Glomerular visceral epithelial cell (primary cell): ENCODE measurements around the gene CCNE1.
"Not testable (repeated sequence)": the region's sequence is repeated elsewhere in the genome, so short reads cannot be mapped to it uniquely, and the experiment has no call there.

Experiments used
- DNase-seq: peaks from one replicate; pipeline ENCODE4 v3.0.0-alpha.2; 2016; ENCODE audit errors: extremely low spot score

CCNE1 gene

GRCh38 chr19:29787281-29787680 is 24.5 kb upstream of the CCNE1 start:
- no peak for DNase-seq

GRCh38 chr19:29789007-29789406 is 22.8 kb upstream of the CCNE1 start:
- DNase-seq: no peak

GRCh38 chr19:29793116-29793727 is 18.6 kb upstream of the CCNE1 start:
- DNase-seq: no peak

- not testable (repeated sequence) for DNase-seq
Measured at GRCh38 chr19:29794490-29794889, 17.3 kb upstream of the CCNE1 start.

- no peak for DNase-seq
Measured at GRCh38 chr19:29795461-29796172, 16.2 kb upstream of the CCNE1 start.

GRCh38 chr19:29796173-29796573 is 15.6 kb upstream of the CCNE1 start:
- no peak for DNase-seq

- DNase-seq: peak; percentile 27
Measured at GRCh38 chr19:29798774-29799497, 12.9 kb upstream of the CCNE1 start.

- DNase-seq: no peak
Measured at GRCh38 chr19:29800100-29800825, 11.5 kb upstream of the CCNE1 start.

- DNase-seq: not testable (repeated sequence)
Measured at GRCh38 chr19:29803951-29804350, 7.8 kb upstream of the CCNE1 start.

- no peak for DNase-seq
Measured at GRCh38 chr19:29804493-29804892, 7.3 kb upstream of the CCNE1 start.

- DNase-seq: peak; percentile 65
Measured at GRCh38 chr19:29805031-29805965, 6.5 kb upstream of the CCNE1 start.

GRCh38 chr19:29806098-29806866 is 5.5 kb upstream of the CCNE1 start:
- DNase-seq: no peak

GRCh38 chr19:29807178-29807577 is 4.6 kb upstream of the CCNE1 start:
- no peak for DNase-seq

GRCh38 chr19:29807870-29808405 is 3.9 kb upstream of the CCNE1 start:
- no peak for DNase-seq

- no peak for DNase-seq
Measured at GRCh38 chr19:29809795-29810503, 1.8 kb upstream of the CCNE1 start.

- peak; percentile 41 for DNase-seq
Measured at GRCh38 chr19:29810504-29810871, 1.3 kb upstream of the CCNE1 start.

- DNase-seq: no peak
Measured at GRCh38 chr19:29812080-29812880, 489 bp downstream of the CCNE1 start.

GRCh38 chr19:29812881-29813275 is 1.1 kb downstream of the CCNE1 start:
- DNase-seq: no peak

- no peak for DNase-seq
Measured at GRCh38 chr19:29813642-29814041, 1.9 kb downstream of the CCNE1 start.
